GM23338 (cell line): ENCODE measurements around the gene CSNK1G1. TPM values are rescaled to one million over a fixed set of nuclear protein-coding genes. Genes with fewer than 3 reads are reported as not detected.

Source experiments
- ATAC-seq: fragments of 200-7000 bp; cut with Tn5 transposase; 3 replicates; pipeline ENCODE4 v1.9.1; 2020
- DNase-seq: peaks from one replicate; pipeline ENCODE4 v3.0.0-alpha.2; 2015; ENCODE audit warnings: low spot score
- H2AFZ ChIP-seq: fragments of 200-600 bp; sonication (generic); 2 replicates; pipeline ENCODE4 v1.8.0; 2016; ENCODE audit warnings: antibody characterized with exemption, mild to moderate bottlenecking, moderate library complexity
- H3F3A ChIP-seq: fragments of 200-600 bp; sonication (generic); replicated peaks from 2 replicates; pipeline ENCODE4 v1.8.0; 2017; ENCODE audit warnings: antibody characterized with exemption, mixed run types, low read depth
- H3K27ac ChIP-seq: fragments of 200-600 bp; sonication (generic); 2 replicates; pipeline ENCODE4 v1.6.1; 2016; ENCODE audit warnings: low read depth
- H3K27me3 ChIP-seq: fragments of 200-600 bp; sonication (generic); 2 replicates; pipeline ENCODE4 v1.8.0; 2016; ENCODE audit warnings: mild to moderate bottlenecking, mixed run types, moderate library complexity; ENCODE audit not compliant: insufficient read depth
- H3K36me3 ChIP-seq: fragments of 200-600 bp; sonication (generic); 2 replicates; pipeline ENCODE4 v1.8.0; 2016; ENCODE audit warnings: mild to moderate bottlenecking; ENCODE audit not compliant: insufficient read depth
- H3K4me1 ChIP-seq: fragments of 200-600 bp; sonication (generic); 2 replicates; pipeline ENCODE4 v1.8.0; 2016; ENCODE audit warnings: mild to moderate bottlenecking, moderate library complexity; ENCODE audit not compliant: insufficient read depth
- H3K4me2 ChIP-seq: fragments of 200-600 bp; sonication (generic); 2 replicates; pipeline ENCODE4 v1.7.1; 2017; ENCODE audit warnings: mixed run types
- H3K4me3 ChIP-seq: fragments of 200-600 bp; sonication (generic); 2 replicates; pipeline ENCODE4 v1.6.1; 2016; ENCODE audit warnings: mixed run types
- H3K79me2 ChIP-seq: fragments of 200-600 bp; sonication (generic); replicated peaks from 2 replicates; pipeline ENCODE4 v1.8.0; 2017; ENCODE audit warnings: mild to moderate bottlenecking; ENCODE audit not compliant: insufficient read depth
- H3K9me2 ChIP-seq: fragments of 200-600 bp; sonication (generic); 2 replicates; pipeline ENCODE4 v1.8.0; 2017; ENCODE audit not compliant: insufficient read depth
- H4K20me1 ChIP-seq: fragments of 200-600 bp; sonication (generic); replicated peaks from 2 replicates; pipeline ENCODE4 v1.8.0; 2017; ENCODE audit warnings: mild to moderate bottlenecking; ENCODE audit not compliant: insufficient read depth
- H3K27ac Mint-ChIP-seq: 2 replicates; pipeline ENCODE4 v1.8.0; 2020; ENCODE audit warnings: inconsistent platforms, mild to moderate bottlenecking, moderate library complexity, mixed read lengths
- H3K27me3 Mint-ChIP-seq: 3 replicates; pipeline ENCODE4 v1.8.0; 2022; ENCODE audit warnings: low read depth, mild to moderate bottlenecking, moderate library complexity, mixed read lengths, inconsistent platforms; ENCODE audit not compliant: insufficient read depth, poor library complexity
- H3K36me3 Mint-ChIP-seq: 3 replicates; pipeline ENCODE4 v1.8.0; 2021; ENCODE audit warnings: low read depth, mild to moderate bottlenecking, inconsistent platforms, moderate library complexity, mixed read lengths
- H3K4me1 Mint-ChIP-seq: 3 replicates; pipeline ENCODE4 v1.8.0; 2020; ENCODE audit warnings: mild to moderate bottlenecking, inconsistent platforms, mixed read lengths
- H3K4me3 Mint-ChIP-seq: 3 replicates; pipeline ENCODE4 v1.8.0; 2021; ENCODE audit warnings: moderate library complexity, mild to moderate bottlenecking, inconsistent platforms, mixed read lengths
- H3K9me3 Mint-ChIP-seq: 3 replicates; pipeline ENCODE4 v1.8.0; 2020; ENCODE audit warnings: moderate library complexity, mild to moderate bottlenecking, inconsistent platforms, mixed read lengths
- CREB1 ChIP-seq: fragments of 250-450 bp; sonication (Bioruptor Pico); IDR thresholded peaks from 2 replicates; pipeline ENCODE4 v1.5.0; 2020; ENCODE audit warnings: low read depth, mild to moderate bottlenecking, moderate library complexity
- EZH2 ChIP-seq: fragments of 200-600 bp; sonication (generic); IDR thresholded peaks from one replicate; pipeline ENCODE4 v1.8.0; 2017; ENCODE audit warnings: antibody characterized with exemption, mild to moderate bottlenecking, low read depth; ENCODE audit not compliant: unreplicated experiment
- JUNB ChIP-seq: IDR thresholded peaks from one replicate; pipeline ENCODE4 v1.6.1; 2016; ENCODE audit warnings: antibody characterized with exemption; ENCODE audit not compliant: unreplicated experiment
- NANOG ChIP-seq: IDR thresholded peaks from 2 replicates; pipeline ENCODE4 v1.6.1; 2016; ENCODE audit warnings: antibody characterized with exemption, borderline replicate concordance
- POLR2AphosphoS5 ChIP-seq: IDR thresholded peaks from 2 replicates; pipeline ENCODE4 v1.6.1; 2016; ENCODE audit warnings: antibody characterized with exemption, low read depth
- STAT1 ChIP-seq: IDR thresholded peaks from one replicate; pipeline ENCODE4 v1.6.1; 2016; ENCODE audit warnings: antibody characterized with exemption; ENCODE audit not compliant: unreplicated experiment
- ZNF114 ChIP-seq: fragments of 250-450 bp; sonication (Bioruptor Pico); IDR thresholded peaks from 2 replicates; pipeline ENCODE4 v1.5.0; 2020; ENCODE audit warnings: mild to moderate bottlenecking, moderate library complexity
- ZNF331 ChIP-seq: fragments of 250-450 bp; sonication (Bioruptor Pico); IDR thresholded peaks from 2 replicates; pipeline ENCODE4 v1.5.0; 2020; ENCODE audit warnings: low read depth, mild to moderate bottlenecking, moderate library complexity
- polyA plus RNA-seq: library from polyadenylated mRNA; unstranded; fragments of >200 nt; fragmentation: Nextera tagmentation; extraction: Ambion mirVana; gene quantifications from 2 replicates; pipeline ENCODE4 v1.2.1, GENCODE V29; 2016
- total RNA-seq: library from RNA; depleted of rRNA; stranded (reverse); fragments of >200 nt; shearing (Covaris generic); gene quantifications from 2 replicates; pipeline ENCODE4 v1.2.3, GENCODE V29; 2014
- TF ChIP-seq, protein P1 (sequence below): fragments of 250-450 bp; sonication (Bioruptor Pico); IDR thresholded peaks from 2 replicates; pipeline ENCODE4 v1.5.0; 2020; ENCODE audit warnings: mild to moderate bottlenecking, moderate library complexity
- TF ChIP-seq, protein P2 (sequence below), 2 experiments: fragments of 200-600 bp in 1 of 2; sonication (generic) in 1 of 2; conservative IDR thresholded peaks; 2 replicates each; pipeline versions ENCODE4 v1.5.1 to v1.6.1; 2016 to 2017; ENCODE audit warnings: antibody characterized with exemption in 2 of 2, low read depth in 2 of 2, mild to moderate bottlenecking in 2 of 2, moderate library complexity in 1 of 2

The CSNK1G1 gene
- total and polyA plus RNA-seq, 2 experiments from 2014 or later: 9.3 to 13.4 TPM

DNA sequence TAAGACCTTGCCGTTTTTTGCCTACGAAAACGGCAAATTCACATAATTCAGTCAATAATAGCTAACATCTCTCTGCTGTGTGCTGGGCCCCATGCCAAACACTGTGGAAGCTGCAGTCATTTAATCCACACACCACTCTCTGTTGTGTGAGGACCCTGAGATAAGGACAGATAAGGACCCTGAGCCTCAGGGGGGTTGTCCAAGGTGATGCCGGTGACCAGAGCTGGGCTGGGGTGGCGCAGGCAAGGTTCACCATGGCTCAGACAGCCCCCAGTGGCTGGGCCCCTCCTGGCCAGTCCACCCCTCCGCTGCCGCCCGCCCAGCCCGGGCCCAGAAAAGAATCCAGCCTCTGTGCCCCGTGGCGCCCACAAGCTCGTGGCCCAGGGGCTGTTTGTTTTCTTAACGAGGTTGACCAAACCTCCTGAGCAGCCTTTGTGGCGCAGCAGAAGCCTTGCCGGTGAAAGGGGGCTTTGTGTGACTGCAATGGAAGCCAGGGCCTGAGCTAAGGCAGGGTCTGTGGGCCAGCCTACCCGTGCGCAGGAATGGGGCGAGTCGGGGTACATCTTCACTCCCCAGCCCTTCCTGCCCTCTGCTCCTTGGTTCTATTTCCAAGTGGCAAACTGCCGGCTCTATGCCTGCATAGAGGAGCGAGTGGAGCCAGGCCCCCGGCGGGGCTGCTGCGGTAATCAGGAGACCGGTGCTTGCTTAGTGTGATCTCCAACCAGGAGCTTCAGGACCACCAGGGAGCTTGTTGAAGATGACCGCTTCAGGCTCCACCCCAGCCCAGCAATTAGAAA, 208.9 kb downstream of the CSNK1G1 start:
- Mint-ChIP-seq H3K36me3 (no peaks in the 10 kb centered on the region; the same call in 2 of the 3 replicates), H3K27ac (no peak overlapping the region), H3K27me3 (peaks cover 7% of the 10 kb centered on the region), H3K4me1 (peaks cover 8% of the 10 kb centered on the region), H3K4me3 (no peak overlapping the region), H3K9me3 (no peaks in the 10 kb centered on the region; the same call in 2 of the 3 replicates)
- Histone ChIP-seq H3K4me1 (no peaks in the 10 kb centered on the region), H3K4me3 (no peak overlapping the region), H2AFZ (no peak overlapping the region), H3K9me2 (no peaks in the 10 kb centered on the region), H3K36me3 (no peaks in the 10 kb centered on the region), H3F3A (no peaks in the 10 kb centered on the region; the same call in 1 of the 2 replicates), H3K27me3 (peaks cover 5% of the 10 kb centered on the region), H4K20me1 (no peaks in the 10 kb centered on the region), H3K79me2 (no peaks in the 10 kb centered on the region), H3K4me2 (no peak overlapping the region), H3K27ac (no peak overlapping the region)
- no peak for ATAC-seq
- no peak for TF ChIP-seq JUNB
- DNase-seq: no peak

DNA sequence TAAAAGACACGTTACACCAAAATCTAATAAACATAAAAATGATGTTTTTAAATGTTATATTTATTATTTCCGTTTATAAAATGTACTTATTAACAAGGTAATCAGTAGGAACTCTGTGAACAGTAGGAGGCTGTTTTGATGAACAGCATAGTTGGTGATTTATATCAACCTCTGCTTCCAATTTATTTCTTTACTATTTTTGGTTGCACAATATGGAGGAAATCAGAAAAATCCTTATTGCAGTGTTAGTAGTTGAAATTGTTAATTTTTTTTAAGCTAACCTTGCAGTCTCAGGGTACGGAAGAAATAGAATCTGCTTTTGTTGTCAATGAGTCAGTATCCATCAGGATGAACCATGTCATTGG, 209.5 kb downstream of the CSNK1G1 start:
- Mint-ChIP-seq H3K4me3 (no peak overlapping the region), H3K27me3 (peaks cover 7% of the 10 kb centered on the region), H3K27ac (no peak overlapping the region), H3K36me3 (no peaks in the 10 kb centered on the region; the same call in 2 of the 3 replicates), H3K9me3 (no peaks in the 10 kb centered on the region; the same call in 2 of the 3 replicates), H3K4me1 (peaks cover 8% of the 10 kb centered on the region)
- H4K20me1 ChIP-seq: no peaks in the 10 kb centered on the region
- H3K79me2 ChIP-seq: no peaks in the 10 kb centered on the region
- H3K9me2 ChIP-seq: no peaks in the 10 kb centered on the region
- DNase-seq (no peak), ATAC-seq (no peak)
- H3K36me3 ChIP-seq: no peaks in the 10 kb centered on the region
- H3F3A ChIP-seq: no peaks in the 10 kb centered on the region; the same call in 1 of the 2 replicates
- H3K27ac ChIP-seq: no peak overlapping the region
- H2AFZ ChIP-seq: no peak overlapping the region
- H3K4me1 ChIP-seq: no peaks in the 10 kb centered on the region
- no peak overlapping the region for H3K4me3 ChIP-seq
- H3K4me2 ChIP-seq: no peak overlapping the region
- H3K27me3 ChIP-seq: no peaks in the 10 kb centered on the region; the same call in 1 of the 2 replicates
- no peak for TF ChIP-seq CREB1
- TF ChIP-seq, protein P1, sequence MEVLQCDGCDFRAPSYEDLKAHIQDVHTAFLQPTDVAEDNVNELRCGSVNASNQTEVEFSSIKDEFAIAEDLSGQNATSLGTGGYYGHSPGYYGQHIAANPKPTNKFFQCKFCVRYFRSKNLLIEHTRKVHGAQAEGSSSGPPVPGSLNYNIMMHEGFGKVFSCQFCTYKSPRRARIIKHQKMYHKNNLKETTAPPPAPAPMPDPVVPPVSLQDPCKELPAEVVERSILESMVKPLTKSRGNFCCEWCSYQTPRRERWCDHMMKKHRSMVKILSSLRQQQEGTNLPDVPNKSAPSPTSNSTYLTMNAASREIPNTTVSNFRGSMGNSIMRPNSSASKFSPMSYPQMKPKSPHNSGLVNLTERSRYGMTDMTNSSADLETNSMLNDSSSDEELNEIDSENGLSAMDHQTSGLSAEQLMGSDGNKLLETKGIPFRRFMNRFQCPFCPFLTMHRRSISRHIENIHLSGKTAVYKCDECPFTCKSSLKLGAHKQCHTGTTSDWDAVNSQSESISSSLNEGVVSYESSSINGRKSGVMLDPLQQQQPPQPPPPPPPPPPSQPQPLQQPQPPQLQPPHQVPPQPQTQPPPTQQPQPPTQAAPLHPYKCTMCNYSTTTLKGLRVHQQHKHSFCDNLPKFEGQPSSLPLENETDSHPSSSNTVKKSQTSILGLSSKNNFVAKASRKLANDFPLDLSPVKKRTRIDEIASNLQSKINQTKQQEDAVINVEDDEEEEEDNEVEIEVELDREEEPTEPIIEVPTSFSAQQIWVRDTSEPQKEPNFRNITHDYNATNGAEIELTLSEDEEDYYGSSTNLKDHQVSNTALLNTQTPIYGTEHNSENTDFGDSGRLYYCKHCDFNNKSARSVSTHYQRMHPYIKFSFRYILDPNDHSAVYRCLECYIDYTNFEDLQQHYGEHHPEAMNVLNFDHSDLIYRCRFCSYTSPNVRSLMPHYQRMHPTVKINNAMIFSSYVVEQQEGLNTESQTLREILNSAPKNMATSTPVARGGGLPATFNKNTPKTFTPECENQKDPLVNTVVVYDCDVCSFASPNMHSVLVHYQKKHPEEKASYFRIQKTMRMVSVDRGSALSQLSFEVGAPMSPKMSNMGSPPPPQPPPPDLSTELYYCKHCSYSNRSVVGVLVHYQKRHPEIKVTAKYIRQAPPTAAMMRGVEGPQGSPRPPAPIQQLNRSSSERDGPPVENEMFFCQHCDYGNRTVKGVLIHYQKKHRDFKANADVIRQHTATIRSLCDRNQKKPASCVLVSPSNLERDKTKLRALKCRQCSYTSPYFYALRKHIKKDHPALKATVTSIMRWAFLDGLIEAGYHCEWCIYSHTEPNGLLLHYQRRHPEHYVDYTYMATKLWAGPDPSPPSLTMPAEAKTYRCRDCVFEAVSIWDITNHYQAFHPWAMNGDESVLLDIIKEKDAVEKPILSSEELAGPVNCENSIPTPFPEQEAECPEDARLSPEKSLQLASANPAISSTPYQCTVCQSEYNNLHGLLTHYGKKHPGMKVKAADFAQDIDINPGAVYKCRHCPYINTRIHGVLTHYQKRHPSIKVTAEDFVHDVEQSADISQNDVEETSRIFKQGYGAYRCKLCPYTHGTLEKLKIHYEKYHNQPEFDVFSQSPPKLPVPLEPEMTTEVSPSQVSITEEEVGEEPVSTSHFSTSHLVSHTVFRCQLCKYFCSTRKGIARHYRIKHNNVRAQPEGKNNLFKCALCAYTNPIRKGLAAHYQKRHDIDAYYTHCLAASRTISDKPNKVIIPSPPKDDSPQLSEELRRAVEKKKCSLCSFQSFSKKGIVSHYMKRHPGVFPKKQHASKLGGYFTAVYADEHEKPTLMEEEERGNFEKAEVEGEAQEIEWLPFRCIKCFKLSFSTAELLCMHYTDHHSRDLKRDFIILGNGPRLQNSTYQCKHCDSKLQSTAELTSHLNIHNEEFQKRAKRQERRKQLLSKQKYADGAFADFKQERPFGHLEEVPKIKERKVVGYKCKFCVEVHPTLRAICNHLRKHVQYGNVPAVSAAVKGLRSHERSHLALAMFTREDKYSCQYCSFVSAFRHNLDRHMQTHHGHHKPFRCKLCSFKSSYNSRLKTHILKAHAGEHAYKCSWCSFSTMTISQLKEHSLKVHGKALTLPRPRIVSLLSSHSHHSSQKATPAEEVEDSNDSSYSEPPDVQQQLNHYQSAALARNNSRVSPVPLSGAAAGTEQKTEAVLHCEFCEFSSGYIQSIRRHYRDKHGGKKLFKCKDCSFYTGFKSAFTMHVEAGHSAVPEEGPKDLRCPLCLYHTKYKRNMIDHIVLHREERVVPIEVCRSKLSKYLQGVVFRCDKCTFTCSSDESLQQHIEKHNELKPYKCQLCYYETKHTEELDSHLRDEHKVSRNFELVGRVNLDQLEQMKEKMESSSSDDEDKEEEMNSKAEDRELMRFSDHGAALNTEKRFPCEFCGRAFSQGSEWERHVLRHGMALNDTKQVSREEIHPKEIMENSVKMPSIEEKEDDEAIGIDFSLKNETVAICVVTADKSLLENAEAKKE (CRISPR knock-in tag): no peak
- TF ChIP-seq ZNF331 (CRISPR knock-in tag): no peak
- TF ChIP-seq EZH2: no peak
- TF ChIP-seq ZNF114: no peak
- no peak for TF ChIP-seq NANOG
- TF ChIP-seq STAT1: no peak
- TF ChIP-seq, protein P2, sequence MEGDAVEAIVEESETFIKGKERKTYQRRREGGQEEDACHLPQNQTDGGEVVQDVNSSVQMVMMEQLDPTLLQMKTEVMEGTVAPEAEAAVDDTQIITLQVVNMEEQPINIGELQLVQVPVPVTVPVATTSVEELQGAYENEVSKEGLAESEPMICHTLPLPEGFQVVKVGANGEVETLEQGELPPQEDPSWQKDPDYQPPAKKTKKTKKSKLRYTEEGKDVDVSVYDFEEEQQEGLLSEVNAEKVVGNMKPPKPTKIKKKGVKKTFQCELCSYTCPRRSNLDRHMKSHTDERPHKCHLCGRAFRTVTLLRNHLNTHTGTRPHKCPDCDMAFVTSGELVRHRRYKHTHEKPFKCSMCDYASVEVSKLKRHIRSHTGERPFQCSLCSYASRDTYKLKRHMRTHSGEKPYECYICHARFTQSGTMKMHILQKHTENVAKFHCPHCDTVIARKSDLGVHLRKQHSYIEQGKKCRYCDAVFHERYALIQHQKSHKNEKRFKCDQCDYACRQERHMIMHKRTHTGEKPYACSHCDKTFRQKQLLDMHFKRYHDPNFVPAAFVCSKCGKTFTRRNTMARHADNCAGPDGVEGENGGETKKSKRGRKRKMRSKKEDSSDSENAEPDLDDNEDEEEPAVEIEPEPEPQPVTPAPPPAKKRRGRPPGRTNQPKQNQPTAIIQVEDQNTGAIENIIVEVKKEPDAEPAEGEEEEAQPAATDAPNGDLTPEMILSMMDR (conservative IDR thresholded peaks at IDR 0.05; ENCODE audit: low read depth in 2 of 2): no peak
- no peak for TF ChIP-seq POLR2AphosphoS5
